Stomach (tissue), 4 donors: Measurements from ENCODE around the gene FRMPD3.

Experiments used
- EP300 ChIP-seq: sonication (generic); formaldehyde crosslinking; IDR thresholded peaks from one replicate; pipeline ENCODE4 v1.6.1; 2017; ENCODE audit warnings: antibody characterized with exemption
- POLR2A ChIP-seq, 4 donors: fragments of 450-650 bp; IDR thresholded peaks; one replicate each; pipeline ENCODE4 v1.6.1; 2016; ENCODE audit warnings: antibody characterized with exemption in 4 of 4, control low read depth in 2 of 4, mild to moderate bottlenecking in 1 of 4, moderate library complexity in 1 of 4
- POLR2AphosphoS5 ChIP-seq, 3 donors: sonication (generic); formaldehyde crosslinking; IDR thresholded peaks; one replicate each; pipeline ENCODE4 v1.6.1; 2016; ENCODE audit warnings: antibody characterized with exemption in 3 of 3
- TF ChIP-seq, protein P1 (sequence below), 7 experiments: fragments of 450-650 bp in 4 of 7; fragments of 200-600 bp in 3 of 7; sonication (generic) in 3 of 7; IDR thresholded peaks; one replicate each; pipeline ENCODE4 v1.5.1; 2016 to 2019; ENCODE audit warnings: antibody characterized with exemption in 7 of 7, control low read depth in 2 of 7, mild to moderate bottlenecking in 1 of 7

DNA sequence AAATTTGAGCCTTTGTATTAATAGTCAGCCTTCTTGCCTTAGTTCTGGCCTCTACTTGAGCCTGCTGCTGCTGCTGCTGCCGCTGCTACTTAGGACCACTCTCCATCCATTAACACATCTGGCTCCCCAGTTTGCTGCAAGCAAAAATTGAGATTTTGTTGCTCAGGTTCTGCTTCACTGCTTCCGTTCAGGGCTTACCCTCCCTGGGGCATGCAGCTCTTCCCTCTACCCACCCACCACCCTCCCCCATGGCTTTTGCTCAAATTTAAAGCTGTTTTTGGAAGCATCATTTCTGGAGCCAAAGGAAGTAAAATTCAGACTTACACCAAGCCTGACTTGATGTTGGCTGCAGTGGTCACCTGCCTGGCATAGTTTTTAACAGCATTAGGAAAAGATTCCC is 28.9 kb upstream of the FRMPD3 start:
- TF ChIP-seq, protein P1, sequence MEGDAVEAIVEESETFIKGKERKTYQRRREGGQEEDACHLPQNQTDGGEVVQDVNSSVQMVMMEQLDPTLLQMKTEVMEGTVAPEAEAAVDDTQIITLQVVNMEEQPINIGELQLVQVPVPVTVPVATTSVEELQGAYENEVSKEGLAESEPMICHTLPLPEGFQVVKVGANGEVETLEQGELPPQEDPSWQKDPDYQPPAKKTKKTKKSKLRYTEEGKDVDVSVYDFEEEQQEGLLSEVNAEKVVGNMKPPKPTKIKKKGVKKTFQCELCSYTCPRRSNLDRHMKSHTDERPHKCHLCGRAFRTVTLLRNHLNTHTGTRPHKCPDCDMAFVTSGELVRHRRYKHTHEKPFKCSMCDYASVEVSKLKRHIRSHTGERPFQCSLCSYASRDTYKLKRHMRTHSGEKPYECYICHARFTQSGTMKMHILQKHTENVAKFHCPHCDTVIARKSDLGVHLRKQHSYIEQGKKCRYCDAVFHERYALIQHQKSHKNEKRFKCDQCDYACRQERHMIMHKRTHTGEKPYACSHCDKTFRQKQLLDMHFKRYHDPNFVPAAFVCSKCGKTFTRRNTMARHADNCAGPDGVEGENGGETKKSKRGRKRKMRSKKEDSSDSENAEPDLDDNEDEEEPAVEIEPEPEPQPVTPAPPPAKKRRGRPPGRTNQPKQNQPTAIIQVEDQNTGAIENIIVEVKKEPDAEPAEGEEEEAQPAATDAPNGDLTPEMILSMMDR (IDR thresholded peaks at IDR 0.05): no peak
- TF ChIP-seq POLR2A (IDR thresholded peaks at IDR 0.05): no peak
- no peak for TF ChIP-seq POLR2AphosphoS5 (IDR thresholded peaks at IDR 0.05)
- no peak for TF ChIP-seq EP300
